ENCODE measurements around the gene RCC2.

RCC2 gene

DNA sequence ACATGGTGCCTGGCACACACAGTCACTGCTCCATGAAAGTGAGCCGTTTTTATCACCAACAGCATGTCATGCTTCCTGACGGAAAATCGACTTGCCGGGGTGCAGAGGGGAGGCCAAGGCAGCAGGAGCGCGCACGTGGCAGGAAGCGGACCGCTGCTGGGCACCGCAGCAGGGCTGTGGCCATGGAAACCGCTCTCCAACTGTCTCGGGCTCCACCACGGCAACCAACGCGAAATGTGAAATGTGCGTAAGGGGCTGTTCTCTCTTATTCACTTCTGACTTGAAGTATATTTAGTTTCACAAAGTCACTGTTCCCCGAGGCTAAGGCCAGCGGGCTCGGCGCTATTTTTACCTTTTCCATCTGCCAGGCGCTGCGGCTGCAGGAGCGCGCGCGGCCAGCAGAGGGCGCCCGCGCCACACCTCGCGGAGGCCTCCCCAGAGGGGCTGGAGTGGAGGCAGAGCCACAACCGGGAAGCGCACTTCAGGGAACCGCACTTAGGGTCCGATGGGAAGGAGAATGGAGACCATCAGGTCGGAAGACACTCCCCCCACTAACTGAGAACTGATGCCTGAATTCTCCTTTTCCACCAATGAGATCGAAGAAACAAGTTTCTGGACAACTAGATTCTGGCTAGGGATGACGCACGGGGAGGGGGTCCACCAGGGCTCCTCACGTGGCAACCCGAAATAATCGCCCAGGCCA is 19.7 kb downstream of the RCC2 start:
- TF ChIP-seq RAD21 (IDR thresholded peaks at IDR 0.05; ENCODE audit: low read depth): peak; percentile 53; the same call in 1 of the 2 replicates
- TF ChIP-seq USF1 (IDR thresholded peaks at IDR 0.05): no peak
- no peak for TF ChIP-seq EGR1 (IDR thresholded peaks at IDR 0.05)
- no peak for TF ChIP-seq TEAD4 (IDR thresholded peaks at IDR 0.05)

- TF ChIP-seq CEBPB (IDR thresholded peaks at IDR 0.05): no peak
- TF ChIP-seq TCF12 (IDR thresholded peaks at IDR 0.05; ENCODE audit: low read depth): no peak
- no peak for TF ChIP-seq USF1 (IDR thresholded peaks at IDR 0.05)
- no peak for TF ChIP-seq YY1 (IDR thresholded peaks at IDR 0.05; ENCODE audit: low read depth)
- no peak for TF ChIP-seq CREB1 (IDR thresholded peaks at IDR 0.05; ENCODE audit: low read depth)
- no peak for TF ChIP-seq EP300 (IDR thresholded peaks at IDR 0.05; ENCODE audit: borderline replicate concordance)
- TF ChIP-seq TAF1 (IDR thresholded peaks at IDR 0.05; ENCODE audit: low read depth): no peak
- TF ChIP-seq ZBTB7A (IDR thresholded peaks at IDR 0.05; ENCODE audit: low read depth): no peak
- no peak for TF ChIP-seq TEAD4 (IDR thresholded peaks at IDR 0.05)
- no peak for TF ChIP-seq NFIC (IDR thresholded peaks at IDR 0.05)
- TF ChIP-seq MAX (IDR thresholded peaks at IDR 0.05): no peak
- TF ChIP-seq RAD21 (IDR thresholded peaks at IDR 0.05; ENCODE audit: low read depth): no peak
- no peak for TF ChIP-seq EGR1 (IDR thresholded peaks at IDR 0.05)
Observed at GRCh38 chr1:17416389-17416788, 23.1 kb downstream of the RCC2 start.

- TF ChIP-seq NFIC (IDR thresholded peaks at IDR 0.05): no peak
- no peak for TF ChIP-seq CREB1 (IDR thresholded peaks at IDR 0.05; ENCODE audit: low read depth)
- no peak for TF ChIP-seq EGR1 (IDR thresholded peaks at IDR 0.05)
- TF ChIP-seq, protein P1, sequence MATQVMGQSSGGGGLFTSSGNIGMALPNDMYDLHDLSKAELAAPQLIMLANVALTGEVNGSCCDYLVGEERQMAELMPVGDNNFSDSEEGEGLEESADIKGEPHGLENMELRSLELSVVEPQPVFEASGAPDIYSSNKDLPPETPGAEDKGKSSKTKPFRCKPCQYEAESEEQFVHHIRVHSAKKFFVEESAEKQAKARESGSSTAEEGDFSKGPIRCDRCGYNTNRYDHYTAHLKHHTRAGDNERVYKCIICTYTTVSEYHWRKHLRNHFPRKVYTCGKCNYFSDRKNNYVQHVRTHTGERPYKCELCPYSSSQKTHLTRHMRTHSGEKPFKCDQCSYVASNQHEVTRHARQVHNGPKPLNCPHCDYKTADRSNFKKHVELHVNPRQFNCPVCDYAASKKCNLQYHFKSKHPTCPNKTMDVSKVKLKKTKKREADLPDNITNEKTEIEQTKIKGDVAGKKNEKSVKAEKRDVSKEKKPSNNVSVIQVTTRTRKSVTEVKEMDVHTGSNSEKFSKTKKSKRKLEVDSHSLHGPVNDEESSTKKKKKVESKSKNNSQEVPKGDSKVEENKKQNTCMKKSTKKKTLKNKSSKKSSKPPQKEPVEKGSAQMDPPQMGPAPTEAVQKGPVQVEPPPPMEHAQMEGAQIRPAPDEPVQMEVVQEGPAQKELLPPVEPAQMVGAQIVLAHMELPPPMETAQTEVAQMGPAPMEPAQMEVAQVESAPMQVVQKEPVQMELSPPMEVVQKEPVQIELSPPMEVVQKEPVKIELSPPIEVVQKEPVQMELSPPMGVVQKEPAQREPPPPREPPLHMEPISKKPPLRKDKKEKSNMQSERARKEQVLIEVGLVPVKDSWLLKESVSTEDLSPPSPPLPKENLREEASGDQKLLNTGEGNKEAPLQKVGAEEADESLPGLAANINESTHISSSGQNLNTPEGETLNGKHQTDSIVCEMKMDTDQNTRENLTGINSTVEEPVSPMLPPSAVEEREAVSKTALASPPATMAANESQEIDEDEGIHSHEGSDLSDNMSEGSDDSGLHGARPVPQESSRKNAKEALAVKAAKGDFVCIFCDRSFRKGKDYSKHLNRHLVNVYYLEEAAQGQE (IDR thresholded peaks at IDR 0.05; ENCODE audit: low read depth): no peak
- TF ChIP-seq FOXM1 (IDR thresholded peaks at IDR 0.05; ENCODE audit: borderline replicate concordance, low read depth): no peak
Observed at GRCh38 chr1:17414022-17414421, 25.5 kb downstream of the RCC2 start.

GRCh38 chr1:17412093-17412870 is 27.2 kb downstream of the RCC2 start:
- no peak for TF ChIP-seq ZBTB7A (IDR thresholded peaks at IDR 0.05; ENCODE audit: low read depth)
- TF ChIP-seq YY1 (IDR thresholded peaks at IDR 0.05; ENCODE audit: low read depth): no peak
- TF ChIP-seq FOXM1 (IDR thresholded peaks at IDR 0.05; ENCODE audit: borderline replicate concordance, low read depth): no peak
- TF ChIP-seq, protein P1 (IDR thresholded peaks at IDR 0.05; ENCODE audit: low read depth): no peak
- TF ChIP-seq EGR1 (IDR thresholded peaks at IDR 0.05): no peak
- no peak for TF ChIP-seq RAD21 (IDR thresholded peaks at IDR 0.05; ENCODE audit: low read depth)
- no peak for TF ChIP-seq TCF12 (IDR thresholded peaks at IDR 0.05; ENCODE audit: low read depth)
- TF ChIP-seq NFIC (IDR thresholded peaks at IDR 0.05): no peak
- TF ChIP-seq TEAD4 (IDR thresholded peaks at IDR 0.05): no peak

GRCh38 chr1:17409391-17409811 is 30.1 kb downstream of the RCC2 start:
- TF ChIP-seq USF1 (IDR thresholded peaks at IDR 0.05) (no peak), NFIC (IDR thresholded peaks at IDR 0.05) (no peak), TEAD4 (IDR thresholded peaks at IDR 0.05) (no peak), ZBTB7A (IDR thresholded peaks at IDR 0.05; ENCODE audit: low read depth) (no peak), FOXM1 (IDR thresholded peaks at IDR 0.05; ENCODE audit: borderline replicate concordance, low read depth) (no peak), CEBPB (IDR thresholded peaks at IDR 0.05) (no peak), MAX (IDR thresholded peaks at IDR 0.05) (no peak)

Data from Ishikawa (cell line).